LNCAP (cell line): ENCODE data around the gene TOMM34.

Source experiments
- CTCF ChIP-seq: fragments of 450-650 bp; IDR thresholded peaks from 2 replicates; pipeline ENCODE4 v1.5.1; 2017; ENCODE audit warnings: mild to moderate bottlenecking

Gene TOMM34, protein sequence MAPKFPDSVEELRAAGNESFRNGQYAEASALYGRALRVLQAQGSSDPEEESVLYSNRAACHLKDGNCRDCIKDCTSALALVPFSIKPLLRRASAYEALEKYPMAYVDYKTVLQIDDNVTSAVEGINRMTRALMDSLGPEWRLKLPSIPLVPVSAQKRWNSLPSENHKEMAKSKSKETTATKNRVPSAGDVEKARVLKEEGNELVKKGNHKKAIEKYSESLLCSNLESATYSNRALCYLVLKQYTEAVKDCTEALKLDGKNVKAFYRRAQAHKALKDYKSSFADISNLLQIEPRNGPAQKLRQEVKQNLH

DNA sequence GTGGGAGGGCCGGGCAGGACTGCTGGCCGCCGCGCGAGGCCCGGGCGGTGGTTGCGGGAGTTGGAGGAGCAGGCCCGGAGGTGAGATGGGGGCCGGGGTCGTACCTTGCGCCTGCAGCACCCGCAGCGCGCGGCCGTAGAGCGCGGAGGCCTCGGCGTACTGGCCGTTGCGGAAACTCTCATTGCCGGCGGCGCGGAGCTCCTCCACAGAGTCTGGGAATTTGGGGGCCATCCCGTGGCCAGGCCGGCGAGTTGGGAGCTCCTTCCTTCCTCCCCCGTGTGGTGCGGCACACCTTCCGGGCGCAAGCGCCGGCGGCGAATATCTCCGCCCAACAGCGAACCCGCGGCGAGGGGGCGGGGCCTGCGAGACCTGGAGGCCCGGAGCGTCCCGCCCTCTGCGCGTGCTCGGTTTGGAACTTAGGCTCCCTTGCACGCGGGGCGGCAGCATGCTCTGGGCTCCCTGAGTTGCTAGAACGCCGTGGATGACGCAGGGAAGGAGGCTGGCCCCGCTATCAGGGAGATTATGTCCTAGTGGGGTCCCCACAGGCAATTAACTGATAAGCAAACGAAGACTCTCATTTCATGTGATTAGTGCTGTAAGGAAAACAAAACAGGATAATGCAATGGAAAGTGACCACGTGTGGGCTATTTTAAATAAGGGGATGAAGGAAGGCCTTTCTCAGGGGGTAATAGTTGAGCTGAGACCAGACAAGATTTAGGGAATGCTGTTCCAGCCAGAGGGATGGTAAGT lies at the start of gene TOMM34:
TOMM34 (minus strand) TSS at position 295 of the 750 bp plus-strand sequence; CDS start at position 231, 64 bp downstream.
- TF ChIP-seq CTCF, result no peak

- TF ChIP-seq CTCF, result no peak
Measured at GRCh38 chr20:45008521-45009049, 48.4 kb upstream of the TOMM34 start.

DNA sequence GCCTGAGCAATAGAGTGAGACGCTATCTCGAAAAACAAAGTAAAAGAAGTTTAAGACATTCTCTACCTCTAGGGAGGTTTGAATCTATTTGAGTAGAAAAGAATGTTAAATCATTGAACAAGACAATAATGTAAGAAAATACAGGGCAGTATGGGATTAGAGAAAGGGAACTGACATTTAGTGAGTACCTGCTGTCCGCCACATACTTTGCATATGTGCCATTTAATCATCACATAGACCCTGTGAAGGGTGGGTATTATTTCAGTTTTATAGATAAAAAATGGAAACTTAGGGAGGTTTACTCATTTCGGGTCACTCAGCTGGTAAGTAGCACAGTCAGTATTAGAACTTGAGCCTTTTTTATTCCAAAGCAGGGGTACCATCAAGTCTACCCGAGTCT lies 37.5 kb upstream of the TOMM34 start:
- TF ChIP-seq CTCF, result no peak

DNA sequence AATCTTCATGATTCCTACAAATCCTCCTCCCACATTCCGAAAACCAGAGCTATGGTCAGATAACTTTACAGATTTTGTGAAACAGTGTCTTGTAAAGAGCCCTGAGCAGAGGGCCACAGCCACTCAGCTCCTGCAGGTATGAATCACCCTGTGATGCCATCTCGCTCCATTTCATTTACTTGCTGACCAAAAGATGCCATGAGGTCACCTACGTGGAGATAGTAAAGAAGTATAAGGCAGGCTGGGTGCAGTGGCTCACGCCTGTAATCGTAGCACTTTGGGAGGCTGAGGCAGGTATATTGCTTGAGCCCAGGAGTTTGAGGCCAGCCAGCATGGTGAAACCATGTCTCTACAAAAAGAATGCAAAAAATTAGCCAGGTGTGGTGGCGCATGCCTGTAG lies 37.0 kb upstream of the TOMM34 start:
- no peak for TF ChIP-seq CTCF

DNA sequence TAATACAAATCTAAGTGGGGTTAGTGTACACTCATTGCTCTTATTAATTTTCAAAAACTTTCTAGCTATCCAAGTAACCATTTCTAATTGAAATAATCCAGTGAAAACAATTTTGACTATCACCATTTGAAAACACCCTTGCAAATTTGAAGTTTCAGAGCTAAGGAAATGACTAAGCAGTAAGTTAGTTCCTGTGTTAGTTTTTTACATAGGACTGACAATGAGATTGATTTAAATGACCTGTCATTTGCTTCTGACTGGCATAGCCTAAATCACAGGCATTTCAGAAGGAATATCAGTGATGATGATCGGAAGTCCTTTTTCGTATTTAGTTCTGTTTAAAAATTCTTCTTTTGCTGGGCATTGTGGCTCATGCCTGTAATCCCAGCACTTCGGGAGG lies 33.1 kb upstream of the TOMM34 start:
- no peak for TF ChIP-seq CTCF

DNA sequence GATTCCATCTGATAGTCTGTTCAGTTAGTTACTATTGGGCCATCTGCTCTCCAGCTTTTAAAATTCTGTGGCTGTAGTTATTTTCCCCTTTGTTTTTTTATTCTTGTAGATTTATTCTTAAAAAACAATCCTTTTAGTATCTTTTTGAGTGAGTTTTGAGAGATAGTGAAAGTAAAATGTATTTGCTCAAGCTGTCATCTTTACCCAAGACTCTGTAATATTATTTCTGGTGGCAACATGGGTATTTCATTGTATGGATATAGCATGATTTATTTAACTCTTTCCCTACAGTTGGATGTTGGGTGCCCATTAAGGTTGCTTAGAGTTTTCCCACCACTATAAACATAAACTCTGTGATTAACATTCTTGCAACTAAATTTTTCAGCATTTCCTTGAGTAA lies 30.8 kb upstream of the TOMM34 start:
- no peak for TF ChIP-seq CTCF

DNA sequence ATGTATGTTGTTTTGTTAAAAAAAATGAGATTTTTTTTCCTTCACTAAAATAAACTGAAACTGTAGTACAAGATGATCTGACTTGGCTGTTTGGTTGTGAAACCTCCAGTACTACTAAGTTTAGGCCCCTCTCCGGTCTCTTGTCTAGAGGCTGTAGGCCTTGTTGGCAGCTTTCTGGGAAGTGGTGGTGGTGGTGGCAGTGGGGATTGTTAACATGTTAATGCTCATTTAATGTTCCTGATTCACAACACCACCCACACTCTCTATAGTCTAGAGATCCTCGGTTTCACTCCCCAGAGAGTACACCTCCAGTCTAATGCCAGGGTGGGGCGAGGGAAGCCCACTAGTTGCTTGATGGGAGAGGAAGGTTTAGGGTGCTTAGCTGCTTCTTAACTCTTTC lies 30.2 kb upstream of the TOMM34 start:
- TF ChIP-seq CTCF, result no peak
